ENCODE data around the gene ISM1.

GRCh38 chr20:13231031-13231752 is 10.1 kb downstream of the ISM1 start:
- TF ChIP-seq CTCF (IDR thresholded peaks at IDR 0.05; ENCODE audit: low read length) (no peak), EZH2 (IDR thresholded peaks at IDR 0.05; ENCODE audit: borderline replicate concordance, low read length) (no peak)
